Pancreas (tissue), 10 donors: ENCODE results near the gene SHROOM1. TPM values are rescaled to one million over a fixed set of nuclear protein-coding genes. Genes with fewer than 3 reads are reported as not detected.

Source experiments
- ATAC-seq, 4 donors: fragments of 200-7000 bp; cut with Tn5 transposase; one replicate each; pipeline versions ENCODE4 v1.8.0 to v1.9.1; 2020; ENCODE audit warnings: mild to moderate bottlenecking in 4 of 4, moderate library complexity in 4 of 4
- DNase-seq, 6 donors: peaks; one replicate each; pipeline ENCODE4 v3.0.0-alpha.2; 2020
- FAIRE-seq: peaks from 2 replicates; lab custom pipeline; 2012; peaks lifted over from hg19 to GRCh38; lab: Jason Lieb, UNC
- H3K27ac ChIP-seq, 4 donors: fragments of 200-600 bp; sonication (generic); 1 replicate in 3 of 4; 2 replicates in 1 of 4; pipeline versions ENCODE4 v1.5.0 to v1.8.0; 2020
- H3K27me3 ChIP-seq, 4 donors: fragments of 200-600 bp; one replicate each; pipeline ENCODE4 v1.8.0; 2021
- H3K36me3 ChIP-seq, 3 donors: fragments of 200-600 bp; sonication (generic) in 1 of 3; one replicate each; pipeline versions ENCODE4 v1.5.0 to v1.8.0; 2020 to 2021
- H3K4me1 ChIP-seq, 3 donors: fragments of 200-600 bp; one replicate each; pipeline ENCODE4 v1.8.0; 2021
- H3K4me3 ChIP-seq, 4 donors: fragments of 200-600 bp; sonication (generic) in 2 of 4; one replicate each; pipeline versions ENCODE4 v1.5.0 to v1.8.0; 2020 to 2021
- H3K9me3 ChIP-seq, 4 donors: fragments of 200-600 bp; one replicate each; pipeline ENCODE4 v1.8.0; 2021
- WGBS, 2 donors: extraction: QIAGEN DNeasy Blood & Tissue Kit; methylation state at CpG; one replicate each; pipeline ENCODE4 v1.1.7; 2013; 5-methylcytosine and 5-hydroxymethylcytosine counted together
- intact Hi-C, 3 donors: fragments of 100-400 bp; cut with DNase I; formaldehyde crosslinking; loops; one replicate each; pipeline versions ENCODE4 v1.11.1 to v1.14.2; 2022
- polyA plus RNA-seq, 2 donors: library from polyadenylated mRNA; stranded (reverse); fragments of 200-250 nt; gene quantifications; one replicate each; pipeline ENCODE4 v1.2.3, GENCODE V29; 2013
- total RNA-seq, 6 donors: library from RNA; stranded (reverse); fragmentation: NEBNext Ultra II Directional in 4 of 6; extraction: Animal tissue kit (Norgen Biotek cat#: 25700) in 4 of 6; gene quantifications; one replicate each; pipeline versions ENCODE4 v1.2.1 to v1.2.4, GENCODE V29; 2021 to 2023
- TF ChIP-seq, protein P1 (sequence below), 4 donors: fragments of 200-600 bp; sonication (generic) in 3 of 4; IDR thresholded peaks; one replicate each; pipeline versions ENCODE4 v1.5.0 to v1.8.0; 2021; ENCODE audit warnings: antibody characterized with exemption in 4 of 4
- donor health status: healthy with polysubstance abuse.
- donor health status: DM: no; HTN: no; CAD: no; lungs with moderate emphysema.
- donor health status: DM: no; HTN: no; CAD: no.
- donor health status: control.
- donor health status: control.
- donor health status: Bipolar disorder and iron deficiency.
- donor health status: DM: yes; HTN: yes; CAD: no.
- donor health status: DM: no; HTN: no; CAD: no.
- donor health status: DM: no; HTN: no; CAD: no.
- donor health status: DM: yes; HTN: yes; CAD: no.

SHROOM1 gene
- total and polyA plus RNA-seq, 8 donors = 10.7 to 62.0 (median 12.1) TPM

DNA sequence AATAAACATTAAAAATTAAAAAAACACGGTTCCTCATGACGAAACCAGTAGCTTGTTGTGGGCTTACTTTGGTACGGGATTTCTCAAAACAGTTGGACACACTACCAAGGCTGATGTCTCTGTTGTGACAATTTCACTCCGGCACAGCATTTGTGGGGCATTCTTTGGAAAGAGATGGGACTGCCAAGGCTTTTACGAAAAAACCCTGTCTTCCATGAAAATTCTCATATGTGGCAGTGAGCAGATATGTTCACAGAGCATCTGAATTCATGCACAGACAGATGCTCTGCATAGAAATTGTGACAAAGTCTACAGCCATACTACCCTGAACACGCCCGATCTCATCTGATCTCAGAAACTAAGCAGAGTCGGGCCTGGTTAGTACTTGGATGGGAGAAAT, 17.8 kb upstream of the SHROOM1 start:
- no peaks in the 10 kb centered on the region for H3K9me3 ChIP-seq
- H3K27ac ChIP-seq = no peak overlapping the region
- FAIRE-seq (no peak), ATAC-seq (no peak), DNase-seq (no peak)
- intact Hi-C loops = no loop called here
- no peak overlapping the region for H3K4me3 ChIP-seq
- WGBS, 2 donors = 84 to 93% methylated on average over 8 of the region's 8 CpGs
- H3K36me3 ChIP-seq = no peaks in the 10 kb centered on the region
- peaks cover 0 to 13% (median 6%) of the 10 kb centered on the region in 3 donors for H3K4me1 ChIP-seq
- TF ChIP-seq, protein P1, sequence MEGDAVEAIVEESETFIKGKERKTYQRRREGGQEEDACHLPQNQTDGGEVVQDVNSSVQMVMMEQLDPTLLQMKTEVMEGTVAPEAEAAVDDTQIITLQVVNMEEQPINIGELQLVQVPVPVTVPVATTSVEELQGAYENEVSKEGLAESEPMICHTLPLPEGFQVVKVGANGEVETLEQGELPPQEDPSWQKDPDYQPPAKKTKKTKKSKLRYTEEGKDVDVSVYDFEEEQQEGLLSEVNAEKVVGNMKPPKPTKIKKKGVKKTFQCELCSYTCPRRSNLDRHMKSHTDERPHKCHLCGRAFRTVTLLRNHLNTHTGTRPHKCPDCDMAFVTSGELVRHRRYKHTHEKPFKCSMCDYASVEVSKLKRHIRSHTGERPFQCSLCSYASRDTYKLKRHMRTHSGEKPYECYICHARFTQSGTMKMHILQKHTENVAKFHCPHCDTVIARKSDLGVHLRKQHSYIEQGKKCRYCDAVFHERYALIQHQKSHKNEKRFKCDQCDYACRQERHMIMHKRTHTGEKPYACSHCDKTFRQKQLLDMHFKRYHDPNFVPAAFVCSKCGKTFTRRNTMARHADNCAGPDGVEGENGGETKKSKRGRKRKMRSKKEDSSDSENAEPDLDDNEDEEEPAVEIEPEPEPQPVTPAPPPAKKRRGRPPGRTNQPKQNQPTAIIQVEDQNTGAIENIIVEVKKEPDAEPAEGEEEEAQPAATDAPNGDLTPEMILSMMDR (IDR thresholded peaks at IDR 0.05) = no peak
- no peaks in the 10 kb centered on the region for H3K27me3 ChIP-seq

DNA sequence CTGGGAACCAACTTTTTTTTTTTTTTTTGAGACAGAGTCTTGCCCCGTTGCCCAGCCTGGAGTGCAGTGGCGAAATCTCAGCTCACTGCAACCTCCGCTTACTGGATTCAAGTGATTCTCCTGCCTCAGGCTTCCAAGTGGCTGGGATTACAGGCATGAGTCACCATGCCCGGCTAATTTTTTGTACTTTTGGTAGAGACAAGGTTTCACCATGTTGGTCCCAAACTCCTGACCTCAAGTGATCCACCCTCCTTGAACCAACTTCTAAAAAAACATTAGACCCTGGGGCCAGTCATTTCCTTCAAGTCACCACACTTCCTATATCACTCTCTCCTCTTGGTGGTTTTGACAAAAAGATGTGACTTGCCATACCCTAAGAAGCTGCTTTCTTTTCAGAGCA, 10.9 kb upstream of the SHROOM1 start:
- intact Hi-C loops = no loop called here
- FAIRE-seq (no peak), ATAC-seq (no peak), DNase-seq (no peak)
- Histone ChIP-seq H3K4me3 (no peak overlapping the region), H3K4me1 (no peaks in the 10 kb centered on the region), H3K36me3 (no peaks in the 10 kb centered on the region), H3K9me3 (no peaks in the 10 kb centered on the region), H3K27me3 (no peaks in the 10 kb centered on the region), H3K27ac (no peak overlapping the region)
- TF ChIP-seq, protein P1 (IDR thresholded peaks at IDR 0.05) = no peak
- WGBS, 2 donors = 94 to 95% methylated on average over 4 of the region's 4 CpGs

DNA sequence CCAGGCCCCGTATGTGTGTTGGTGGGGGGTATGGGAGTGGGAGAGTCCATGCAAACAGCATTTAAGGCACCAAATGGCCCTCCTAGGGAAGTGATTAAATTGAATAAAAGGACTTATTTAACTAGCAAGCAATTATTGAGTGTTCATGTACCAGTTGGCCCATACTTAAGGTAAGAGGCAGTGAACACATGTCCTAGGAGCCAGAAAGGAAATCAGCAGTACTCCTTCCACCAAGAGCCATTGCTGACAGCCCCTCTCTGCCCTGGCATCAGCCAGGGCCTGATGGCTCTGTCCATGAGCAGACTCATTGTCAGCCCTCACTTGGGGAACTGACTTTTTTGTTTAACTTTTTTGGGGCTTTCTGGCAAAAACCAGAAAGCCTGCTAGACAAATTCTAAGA, 10.4 kb upstream of the SHROOM1 start:
- Histone ChIP-seq H3K36me3 (no peaks in the 10 kb centered on the region), H3K4me3 (no peak overlapping the region), H3K27me3 (no peaks in the 10 kb centered on the region), H3K4me1 (no peaks in the 10 kb centered on the region), H3K9me3 (no peaks in the 10 kb centered on the region), H3K27ac (no peak overlapping the region)
- TF ChIP-seq, protein P1 (IDR thresholded peaks at IDR 0.05) = no peak
- DNase-seq = no peak
- intact Hi-C loops = no loop called here
- no peak for ATAC-seq
- FAIRE-seq = no peak
- 17 to 46% methylated on average over 1 of the region's 1 CpG for WGBS, 2 donors

DNA sequence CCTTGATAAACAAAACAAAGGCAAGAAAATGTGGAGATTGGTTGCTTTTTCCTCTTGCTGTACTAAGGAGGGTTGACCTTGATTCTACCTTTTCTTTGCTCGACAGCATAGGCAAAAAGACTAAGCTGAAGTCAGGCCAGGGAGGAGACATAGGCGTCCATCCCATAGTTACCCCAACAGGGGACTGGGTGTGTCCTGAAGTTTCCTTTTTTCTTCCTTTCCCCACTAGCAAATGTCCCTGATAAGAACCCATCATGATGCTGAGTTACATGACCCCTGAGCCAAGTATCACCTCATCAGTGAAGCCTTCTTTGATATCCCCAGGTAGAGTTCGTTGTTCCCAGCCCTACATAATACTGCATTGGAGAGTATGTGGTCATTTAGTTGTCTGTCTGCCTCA, 9.9 kb upstream of the SHROOM1 start:
- Histone ChIP-seq H3K4me1 (no peaks in the 10 kb centered on the region), H3K27me3 (no peaks in the 10 kb centered on the region), H3K9me3 (no peaks in the 10 kb centered on the region), H3K4me3 (no peak overlapping the region), H3K36me3 (no peaks in the 10 kb centered on the region), H3K27ac (peak overlapping the region in 2 of 4 donors; percentile 30 to 35)
- ATAC-seq = no peak
- FAIRE-seq = no peak
- intact Hi-C loops = no loop called here
- DNase-seq = no peak
- WGBS, 2 donors = 81 to 82% methylated on average over 3 of the region's 3 CpGs
- TF ChIP-seq, protein P1 (IDR thresholded peaks at IDR 0.05) = no peak

DNA sequence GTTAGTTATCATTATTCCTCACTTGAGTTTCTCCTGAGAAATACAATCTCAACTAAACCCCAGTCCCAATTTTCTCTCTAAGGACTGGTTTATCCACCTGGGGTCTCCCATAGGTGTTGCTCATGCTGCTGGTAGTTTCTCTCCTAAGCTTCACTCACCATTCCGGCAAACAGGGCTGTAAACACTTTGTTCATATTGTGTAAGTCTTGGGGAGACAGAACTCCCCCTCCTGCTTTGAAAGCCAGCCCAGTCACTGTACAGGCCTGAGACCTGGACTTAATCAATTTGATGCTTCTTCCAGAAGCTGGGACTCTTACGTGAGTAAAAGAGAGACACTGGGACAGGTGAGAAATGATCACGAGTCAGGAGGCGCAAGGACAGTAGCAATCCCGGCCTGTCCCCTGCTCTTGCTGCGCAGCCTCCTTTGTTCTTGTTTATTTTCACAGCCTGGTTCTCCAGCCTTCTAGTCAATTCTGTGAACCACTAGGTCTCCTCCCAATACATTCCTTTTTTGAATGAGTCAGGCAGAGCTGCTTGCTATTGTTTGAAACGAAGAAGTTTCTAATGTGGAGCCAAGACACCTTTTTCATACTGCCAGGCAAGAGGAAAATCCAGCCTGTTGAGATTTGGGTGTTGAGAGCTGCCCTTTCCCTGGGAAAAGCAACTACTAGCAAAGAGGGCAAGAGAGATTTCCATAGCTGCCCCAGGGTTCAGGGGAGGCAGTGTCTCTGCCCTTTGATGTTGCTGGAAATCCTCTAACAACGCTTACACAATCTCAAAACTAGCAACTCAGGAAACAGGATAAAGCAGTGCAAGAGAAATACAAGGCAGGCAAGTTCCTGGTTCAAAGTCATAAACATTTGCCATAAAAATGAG, 9.2 kb upstream of the SHROOM1 start:
- TF ChIP-seq, protein P1 (IDR thresholded peaks at IDR 0.05) = no peak
- Histone ChIP-seq H3K4me1 (no peaks in the 10 kb centered on the region), H3K36me3 (no peaks in the 10 kb centered on the region), H3K27ac (peak overlapping the region in 2 of 4 donors; percentile 30 to 35), H3K4me3 (no peak overlapping the region), H3K9me3 (no peaks in the 10 kb centered on the region), H3K27me3 (no peaks in the 10 kb centered on the region)
- FAIRE-seq = no peak
- intact Hi-C loops = no loop called here
- ATAC-seq = peak in 3 of 4 donors; percentile 28 to 43 (median 39)
- WGBS, 2 donors = 86 to 88% methylated on average over 8 of the region's 8 CpGs
- no peak for DNase-seq
